ENCODE data around the gene PLAAT4. TPM values are rescaled to one million over a fixed set of nuclear protein-coding genes. Genes with fewer than 3 reads are reported as not detected.
"Not testable (repeated sequence)": the region's sequence is repeated elsewhere in the genome, so short reads cannot be mapped to it uniquely, and the experiment has no call there.

Gene PLAAT4
- total and polyA plus RNA-seq, 9 donors: 35.8 to 71.6 (median 62.5) TPM

DNA sequence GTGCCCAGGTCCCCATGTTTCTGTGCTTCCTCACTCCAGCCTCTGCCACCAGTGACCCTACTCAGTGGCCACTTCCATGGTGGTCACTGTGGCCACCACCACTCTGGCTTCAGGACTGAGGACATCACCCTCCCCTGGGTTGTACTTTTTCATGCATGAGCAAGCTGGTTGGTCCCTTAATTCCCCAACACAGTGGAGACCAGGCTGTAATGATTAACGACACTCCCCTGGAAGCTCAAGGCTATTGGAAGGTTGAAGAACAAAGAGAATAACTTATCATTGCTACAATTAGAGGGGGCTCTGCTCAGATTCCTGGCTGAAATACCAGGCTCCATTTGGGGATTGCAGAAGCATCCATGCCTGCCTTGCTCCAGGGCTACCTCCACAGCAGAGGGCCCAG is 10.5 kb downstream of the PLAAT4 start:
- Histone ChIP-seq H3K4me1 (ENCODE audit: insufficient read depth) (peaks cover 1% of the 10 kb centered on the region), H3K27me3 (no peaks in the 10 kb centered on the region), H3K27ac (no peak overlapping the region), H3K4me3 (no peak overlapping the region), H3K36me3 (no peaks in the 10 kb centered on the region), H3K9me3 (no peaks in the 10 kb centered on the region)
- no peak for DNase-seq
- TF ChIP-seq, protein P1, sequence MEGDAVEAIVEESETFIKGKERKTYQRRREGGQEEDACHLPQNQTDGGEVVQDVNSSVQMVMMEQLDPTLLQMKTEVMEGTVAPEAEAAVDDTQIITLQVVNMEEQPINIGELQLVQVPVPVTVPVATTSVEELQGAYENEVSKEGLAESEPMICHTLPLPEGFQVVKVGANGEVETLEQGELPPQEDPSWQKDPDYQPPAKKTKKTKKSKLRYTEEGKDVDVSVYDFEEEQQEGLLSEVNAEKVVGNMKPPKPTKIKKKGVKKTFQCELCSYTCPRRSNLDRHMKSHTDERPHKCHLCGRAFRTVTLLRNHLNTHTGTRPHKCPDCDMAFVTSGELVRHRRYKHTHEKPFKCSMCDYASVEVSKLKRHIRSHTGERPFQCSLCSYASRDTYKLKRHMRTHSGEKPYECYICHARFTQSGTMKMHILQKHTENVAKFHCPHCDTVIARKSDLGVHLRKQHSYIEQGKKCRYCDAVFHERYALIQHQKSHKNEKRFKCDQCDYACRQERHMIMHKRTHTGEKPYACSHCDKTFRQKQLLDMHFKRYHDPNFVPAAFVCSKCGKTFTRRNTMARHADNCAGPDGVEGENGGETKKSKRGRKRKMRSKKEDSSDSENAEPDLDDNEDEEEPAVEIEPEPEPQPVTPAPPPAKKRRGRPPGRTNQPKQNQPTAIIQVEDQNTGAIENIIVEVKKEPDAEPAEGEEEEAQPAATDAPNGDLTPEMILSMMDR (IDR thresholded peaks at IDR 0.05): no peak
- no peak for TF ChIP-seq EP300 (IDR thresholded peaks at IDR 0.05)
- no peak for TF ChIP-seq POLR2A (IDR thresholded peaks at IDR 0.05)
- 58 to 65% (median 62%) methylated on average over 1 of the region's 1 CpG for WGBS, 3 donors
- intact Hi-C loops (cut with DNase I): no loop called here

DNA sequence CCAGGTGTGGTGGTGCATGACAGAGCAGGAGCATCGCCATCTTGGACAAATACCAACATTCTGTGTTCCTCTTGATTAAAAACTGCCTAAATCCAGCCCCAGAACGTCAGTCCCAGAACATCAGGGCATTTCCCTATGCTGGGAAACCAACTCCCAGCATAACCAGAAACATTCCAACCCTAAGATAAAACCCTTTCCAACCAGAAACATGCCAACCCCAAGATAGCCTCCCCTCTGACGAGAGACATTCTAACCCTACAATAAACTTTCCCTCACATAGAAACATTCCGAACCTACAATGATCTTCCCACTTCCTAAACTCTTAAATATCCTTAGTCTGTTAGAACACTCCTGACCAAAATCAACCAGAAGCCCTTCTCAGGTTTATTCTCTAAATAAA is 11.6 kb downstream of the PLAAT4 start:
- intact Hi-C loops (cut with DNase I): no loop called here
- Histone ChIP-seq H3K36me3 (no peaks in the 10 kb centered on the region), H3K9me3 (no peaks in the 10 kb centered on the region), H3K27me3 (no peaks in the 10 kb centered on the region), H3K4me3 (no peak overlapping the region), H3K4me1 (ENCODE audit: insufficient read depth) (peaks cover 1% of the 10 kb centered on the region), H3K27ac (no peak overlapping the region)
- TF ChIP-seq EP300 (IDR thresholded peaks at IDR 0.05) (no peak), POLR2A (IDR thresholded peaks at IDR 0.05) (no peak)
- TF ChIP-seq, protein P1 (IDR thresholded peaks at IDR 0.05): no peak
- 9 to 28% (median 14%) methylated on average over 4 of the region's 4 CpGs for WGBS, 3 donors
- no peak for DNase-seq

DNA sequence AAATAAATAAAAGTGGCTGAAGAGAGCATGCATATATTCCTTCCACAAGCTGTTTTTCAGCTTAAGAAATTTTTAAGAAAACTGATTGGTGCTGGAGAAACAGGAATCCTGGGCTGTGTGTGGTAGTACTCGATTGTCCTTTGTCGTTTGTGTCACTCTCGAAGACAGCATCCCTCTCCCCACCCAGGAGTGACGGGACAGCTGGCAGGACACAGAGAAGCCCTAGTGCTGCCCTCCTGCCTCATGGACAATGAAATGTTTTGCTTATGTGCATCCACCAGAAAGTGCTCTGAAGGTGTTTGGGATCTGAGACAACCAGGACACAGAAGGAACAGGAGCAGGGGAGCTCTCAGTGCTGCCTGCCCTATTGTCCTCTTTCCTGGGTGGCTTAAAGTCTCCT is 12.8 kb downstream of the PLAAT4 start:
- TF ChIP-seq, protein P1 (IDR thresholded peaks at IDR 0.05): no peak
- no peak for TF ChIP-seq EP300 (IDR thresholded peaks at IDR 0.05)
- no peak for TF ChIP-seq POLR2A (IDR thresholded peaks at IDR 0.05)
- H3K4me3 ChIP-seq: no peak overlapping the region
- H3K4me1 ChIP-seq (ENCODE audit: insufficient read depth): peaks cover 1% of the 10 kb centered on the region
- H3K27me3 ChIP-seq: no peaks in the 10 kb centered on the region
- intact Hi-C loops (cut with DNase I): no loop called here
- DNase-seq: no peak
- no peak overlapping the region for H3K27ac ChIP-seq
- H3K36me3 ChIP-seq: no peaks in the 10 kb centered on the region
- 83 to 94% (median 92%) methylated on average over 4 of the region's 4 CpGs for WGBS, 3 donors
- no peaks in the 10 kb centered on the region for H3K9me3 ChIP-seq

DNA sequence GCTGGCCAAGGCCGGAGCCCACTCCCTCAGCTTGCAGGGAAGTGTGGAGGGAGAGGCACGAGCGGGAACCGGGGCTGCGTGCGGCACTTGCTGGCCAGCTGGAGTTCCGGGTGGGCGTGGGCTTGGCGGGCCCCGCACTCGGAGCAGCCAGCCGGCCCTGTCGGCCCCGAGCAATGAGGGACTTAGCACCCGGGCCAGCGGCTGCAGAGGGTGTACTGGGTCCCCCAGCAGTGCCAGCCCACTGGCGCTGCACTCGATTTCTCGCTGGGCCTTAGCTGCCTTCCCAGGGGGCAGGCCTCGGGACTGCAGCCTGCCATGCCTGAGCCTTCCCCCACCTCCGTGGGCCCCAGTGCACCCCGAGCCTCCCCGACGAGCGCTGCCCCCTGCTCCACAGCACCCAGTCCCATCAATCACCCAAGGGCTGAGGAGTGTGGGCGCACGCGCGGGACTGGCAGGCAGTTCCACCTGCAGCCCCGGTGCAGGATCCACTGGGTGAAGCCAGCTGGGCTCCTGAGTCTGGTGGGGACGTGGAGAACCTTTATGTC is 13.6 kb downstream of the PLAAT4 start:
- intact Hi-C loops (cut with DNase I); H3K4me1 ChIP-seq (ENCODE audit: insufficient read depth); H3K36me3 ChIP-seq; DNase-seq; H3K27me3 ChIP-seq; H3K9me3 ChIP-seq; H3K4me3 ChIP-seq; H3K27ac ChIP-seq: not testable (repeated sequence)
- 90 to 93% (median 92%) methylated on average over 31 of the region's 31 CpGs for WGBS, 3 donors

DNA sequence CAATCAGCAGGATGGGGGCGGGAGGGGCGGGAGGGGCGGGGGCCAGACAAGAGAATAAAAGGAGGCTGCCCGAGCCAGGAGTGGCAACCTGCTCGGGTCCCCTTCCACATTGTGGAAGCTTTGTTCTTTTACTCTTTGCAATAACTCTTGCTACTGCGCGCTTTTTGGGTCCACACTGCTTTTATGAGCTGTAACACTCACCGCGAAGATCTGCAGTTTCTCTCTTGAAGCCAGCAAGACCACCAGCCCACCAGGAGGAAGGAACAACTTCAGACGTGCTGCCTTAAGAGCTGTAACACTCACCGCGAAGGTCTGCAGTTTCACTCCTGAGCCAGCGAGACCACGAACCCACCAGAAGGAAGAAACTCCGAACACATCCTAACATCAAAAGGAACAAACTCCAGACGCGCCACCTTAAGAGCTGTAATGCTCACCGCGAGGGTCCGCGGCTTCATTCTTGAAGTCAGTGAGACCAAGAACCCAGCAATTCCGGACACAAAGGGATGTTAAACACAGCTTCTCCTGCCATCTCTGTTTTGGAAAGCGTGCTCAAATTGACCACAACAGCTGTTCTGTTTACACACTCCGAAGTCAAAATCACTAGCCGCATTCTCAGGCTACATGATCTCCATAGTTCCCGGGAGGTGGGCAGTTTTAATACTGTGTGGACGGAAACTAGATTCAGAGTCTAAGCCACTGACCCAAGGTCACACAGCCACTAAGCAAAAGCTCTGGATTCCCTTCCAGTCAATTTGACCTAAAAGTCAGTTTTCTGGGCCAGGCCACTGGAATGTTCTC is 14.7 kb downstream of the PLAAT4 start:
- WGBS, 3 donors: 47 to 70% (median 57%) methylated on average over 27 of the region's 27 CpGs
- H3K4me1 ChIP-seq (ENCODE audit: insufficient read depth): peaks cover 1% of the 10 kb centered on the region
- no peaks in the 10 kb centered on the region for H3K36me3 ChIP-seq
- H3K4me3 ChIP-seq: no peak overlapping the region
- no peak overlapping the region for H3K27ac ChIP-seq
- no peaks in the 10 kb centered on the region for H3K9me3 ChIP-seq
- TF ChIP-seq, protein P1 (IDR thresholded peaks at IDR 0.05): no peak
- TF ChIP-seq EP300 (IDR thresholded peaks at IDR 0.05) (no peak), POLR2A (IDR thresholded peaks at IDR 0.05) (no peak)
- H3K27me3 ChIP-seq: no peaks in the 10 kb centered on the region
- intact Hi-C loops (cut with DNase I): no loop called here
- DNase-seq: no peak

Measured in ovary (tissue), 9 donors.